Muscle of leg (tissue), 11 donors: ENCODE measurements around the gene RPAP3. TPM values are rescaled to one million over a fixed set of nuclear protein-coding genes. Genes with fewer than 3 reads are reported as not detected.

Experiments
- DNase-seq: peaks from one replicate; pipeline ENCODE4 v3.0.0; 2013
- H3K27ac ChIP-seq: one replicate; pipeline ENCODE4 v1.5.1; 2013; ENCODE audit warnings: mild to moderate bottlenecking, low read length, control low read depth
- H3K27me3 ChIP-seq: one replicate; pipeline ENCODE4 v1.6.1; 2013; ENCODE audit warnings: low read length; ENCODE audit not compliant: control insufficient read depth, insufficient read depth
- H3K36me3 ChIP-seq: one replicate; pipeline ENCODE4 v1.6.1; 2013; ENCODE audit warnings: low read length; ENCODE audit not compliant: control insufficient read depth, insufficient read depth
- H3K4me1 ChIP-seq: one replicate; pipeline ENCODE4 v1.6.1; 2013; ENCODE audit warnings: low read length; ENCODE audit not compliant: control insufficient read depth, insufficient read depth
- H3K4me3 ChIP-seq: one replicate; pipeline ENCODE4 v1.5.1; 2013; ENCODE audit warnings: low read length, control low read depth
- H3K9me3 ChIP-seq: replicated peaks from 2 replicates; pipeline ENCODE4 v1.6.1; 2013; ENCODE audit warnings: low read depth, low read length; ENCODE audit not compliant: control insufficient read depth
- WGBS: methylation state at CpG from one replicate; pipeline ENCODE4 v1.1.5; 2013; ENCODE audit warnings: missing lambda C conversion rate; ENCODE audit not compliant: insufficient coverage; 5-methylcytosine and 5-hydroxymethylcytosine counted together
- polyA plus RNA-seq, 8 donors: library from polyadenylated mRNA; unstranded; fragments of 120-200 nt; gene quantifications; one replicate each; pipeline versions ENCODE4 v1.2.1 to v1.2.3, GENCODE V29; 2013; ENCODE audit warnings: inconsistent platforms in 1 of 8, low replicate concordance in 1 of 8; ENCODE audit not compliant: insufficient read length in 8 of 8, insufficient read depth in 1 of 8
- total RNA-seq: library from RNA; stranded (reverse); fragments of 120-200 nt; gene quantifications from one replicate; pipeline ENCODE4 v1.2.4, GENCODE V29; 2013

Gene RPAP3
- total and polyA plus RNA-seq, 9 donors = 18.0 to 28.1 (median 24.7) TPM

GRCh38 chr12:47722136-47722834 is 16.5 kb upstream of the RPAP3 start:
- WGBS = 88% methylated on average over 4 of the region's 7 CpGs
- H3K27ac ChIP-seq = no peak overlapping the region
- H3K36me3 ChIP-seq = peaks cover 9% of the 10 kb centered on the region
- H3K9me3 ChIP-seq = no peaks in the 10 kb centered on the region
- no peak overlapping the region for H3K4me3 ChIP-seq
- no peak for DNase-seq
- no peaks in the 10 kb centered on the region for H3K27me3 ChIP-seq
- H3K4me1 ChIP-seq = peaks cover 26% of the 10 kb centered on the region

- DNase-seq = no peak
- peaks cover 9% of the 10 kb centered on the region for H3K36me3 ChIP-seq
- H3K27ac ChIP-seq = no peak overlapping the region
- H3K9me3 ChIP-seq = no peaks in the 10 kb centered on the region
- no peak overlapping the region for H3K4me3 ChIP-seq
- 100% methylated on average over 2 of the region's 9 CpGs for WGBS
- H3K4me1 ChIP-seq = peaks cover 33% of the 10 kb centered on the region
- H3K27me3 ChIP-seq = no peaks in the 10 kb centered on the region
These were observed 15.7 kb upstream of the RPAP3 start for GRCh38 chr12:47721431-47721973.

GRCh38 chr12:47718531-47718930 is 12.7 kb upstream of the RPAP3 start:
- H3K4me1 ChIP-seq = peaks cover 43% of the 10 kb centered on the region
- no peak for DNase-seq
- peaks cover 9% of the 10 kb centered on the region for H3K36me3 ChIP-seq
- peak overlapping the region; percentile 91 for H3K27ac ChIP-seq
- H3K4me3 ChIP-seq = no peak overlapping the region
- H3K27me3 ChIP-seq = no peaks in the 10 kb centered on the region
- 20% methylated on average over 1 of the region's 1 CpG for WGBS
- no peaks in the 10 kb centered on the region for H3K9me3 ChIP-seq

GRCh38 chr12:47717443-47718193 is 11.8 kb upstream of the RPAP3 start:
- peaks cover 40% of the 10 kb centered on the region for H3K4me1 ChIP-seq
- DNase-seq = peak; percentile 95
- H3K27me3 ChIP-seq = no peaks in the 10 kb centered on the region
- WGBS = 8% methylated on average over 12 of the region's 13 CpGs
- H3K9me3 ChIP-seq = no peaks in the 10 kb centered on the region
- no peak overlapping the region for H3K4me3 ChIP-seq
- H3K36me3 ChIP-seq = peaks cover 9% of the 10 kb centered on the region
- H3K27ac ChIP-seq = peak overlapping the region; percentile 91

- Histone ChIP-seq H3K4me3 (no peak overlapping the region), H3K27me3 (no peaks in the 10 kb centered on the region), H3K9me3 (no peaks in the 10 kb centered on the region), H3K36me3 (peaks cover 9% of the 10 kb centered on the region), H3K4me1 (peaks cover 36% of the 10 kb centered on the region), H3K27ac (peak overlapping the region; percentile 91)
- 69% methylated on average over 2 of the region's 6 CpGs for WGBS
- DNase-seq = no peak
These were observed 11.2 kb upstream of the RPAP3 start for GRCh38 chr12:47717046-47717442.

GRCh38 chr12:47715877-47716548 is 10.2 kb upstream of the RPAP3 start:
- Histone ChIP-seq H3K9me3 (no peaks in the 10 kb centered on the region), H3K27ac (peak overlapping the region; percentile 32), H3K4me3 (no peak overlapping the region), H3K36me3 (peaks cover 9% of the 10 kb centered on the region), H3K4me1 (peaks cover 36% of the 10 kb centered on the region), H3K27me3 (no peaks in the 10 kb centered on the region)
- peak; percentile 32 for DNase-seq
- WGBS = 70% methylated on average over 12 of the region's 13 CpGs

- peaks cover 7% of the 10 kb centered on the region for H3K36me3 ChIP-seq
- H3K9me3 ChIP-seq = no peaks in the 10 kb centered on the region
- 2% methylated on average over 7 of the region's 10 CpGs for WGBS
- peaks cover 36% of the 10 kb centered on the region for H3K4me1 ChIP-seq
- H3K4me3 ChIP-seq = no peak overlapping the region
- H3K27ac ChIP-seq = peak overlapping the region; percentile 32
- no peaks in the 10 kb centered on the region for H3K27me3 ChIP-seq
- DNase-seq = peak; percentile 94
These were observed 9.6 kb upstream of the RPAP3 start for GRCh38 chr12:47715393-47715876.

- Histone ChIP-seq H3K27ac (no peak overlapping the region), H3K9me3 (no peaks in the 10 kb centered on the region), H3K4me3 (no peak overlapping the region), H3K27me3 (no peaks in the 10 kb centered on the region), H3K4me1 (peaks cover 36% of the 10 kb centered on the region), H3K36me3 (peaks cover 4% of the 10 kb centered on the region)
- no peak for DNase-seq
- 51% methylated on average over 4 of the region's 5 CpGs for WGBS
These were observed 9.1 kb upstream of the RPAP3 start for GRCh38 chr12:47714826-47715386.

- 61% methylated on average over 4 of the region's 6 CpGs for WGBS
- H3K4me1 ChIP-seq = peaks cover 22% of the 10 kb centered on the region
- H3K36me3 ChIP-seq = no peaks in the 10 kb centered on the region
- H3K4me3 ChIP-seq = no peak overlapping the region
- DNase-seq = no peak
- H3K9me3 ChIP-seq = no peaks in the 10 kb centered on the region
- H3K27me3 ChIP-seq = no peaks in the 10 kb centered on the region
- H3K27ac ChIP-seq = no peak overlapping the region
These were observed 6.3 kb upstream of the RPAP3 start for GRCh38 chr12:47712171-47712570.
